ENCODE results near the gene MUC5AC. TPM values are rescaled to one million over a fixed set of nuclear protein-coding genes. Genes with fewer than 3 reads are reported as not detected.
"Not testable (repeated sequence)": the region's sequence is repeated elsewhere in the genome, so short reads cannot be mapped to it uniquely, and the experiment has no call there.

MUC5AC gene
- total RNA-seq, 1 donor from 2014 or later = not detected

- Mint-ChIP-seq H3K36me3 (ENCODE audit: low read depth) (no peaks in the 10 kb centered on the region), H3K27ac (no peak overlapping the region), H3K9me3 (no peaks in the 10 kb centered on the region), H3K4me1 (no peaks in the 10 kb centered on the region), H3K4me3 (no peak overlapping the region), H3K27me3 (no peaks in the 10 kb centered on the region)
- TF ChIP-seq, protein P1, sequence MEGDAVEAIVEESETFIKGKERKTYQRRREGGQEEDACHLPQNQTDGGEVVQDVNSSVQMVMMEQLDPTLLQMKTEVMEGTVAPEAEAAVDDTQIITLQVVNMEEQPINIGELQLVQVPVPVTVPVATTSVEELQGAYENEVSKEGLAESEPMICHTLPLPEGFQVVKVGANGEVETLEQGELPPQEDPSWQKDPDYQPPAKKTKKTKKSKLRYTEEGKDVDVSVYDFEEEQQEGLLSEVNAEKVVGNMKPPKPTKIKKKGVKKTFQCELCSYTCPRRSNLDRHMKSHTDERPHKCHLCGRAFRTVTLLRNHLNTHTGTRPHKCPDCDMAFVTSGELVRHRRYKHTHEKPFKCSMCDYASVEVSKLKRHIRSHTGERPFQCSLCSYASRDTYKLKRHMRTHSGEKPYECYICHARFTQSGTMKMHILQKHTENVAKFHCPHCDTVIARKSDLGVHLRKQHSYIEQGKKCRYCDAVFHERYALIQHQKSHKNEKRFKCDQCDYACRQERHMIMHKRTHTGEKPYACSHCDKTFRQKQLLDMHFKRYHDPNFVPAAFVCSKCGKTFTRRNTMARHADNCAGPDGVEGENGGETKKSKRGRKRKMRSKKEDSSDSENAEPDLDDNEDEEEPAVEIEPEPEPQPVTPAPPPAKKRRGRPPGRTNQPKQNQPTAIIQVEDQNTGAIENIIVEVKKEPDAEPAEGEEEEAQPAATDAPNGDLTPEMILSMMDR (IDR thresholded peaks at IDR 0.05) = no peak
- CTCF ChIA-PET = no interaction called here
- intact Hi-C loops (cut with micrococcal nuclease) = no loop called here
- no peak for ATAC-seq (ENCODE audit: low read depth)
- DNase-seq = peak; percentile 6
- POLR2A ChIA-PET = no interaction called here
Measured at GRCh38 chr11:1163321-1163910, 5.7 kb downstream of the MUC5AC start.

GRCh38 chr11:1163911-1164735, 6.4 kb downstream of the MUC5AC start:
- Mint-ChIP-seq H3K9me3 (no peaks in the 10 kb centered on the region), H3K4me3 (no peak overlapping the region), H3K4me1 (no peaks in the 10 kb centered on the region), H3K36me3 (ENCODE audit: low read depth) (no peaks in the 10 kb centered on the region), H3K27me3 (no peaks in the 10 kb centered on the region), H3K27ac (no peak overlapping the region)
- CTCF ChIA-PET = no interaction called here
- DNase-seq = peak; percentile 7
- POLR2A ChIA-PET = no interaction called here
- ATAC-seq (ENCODE audit: low read depth) = no peak
- TF ChIP-seq, protein P1 (IDR thresholded peaks at IDR 0.05) = no peak
- intact Hi-C loops (cut with micrococcal nuclease) = no loop called here

DNA sequence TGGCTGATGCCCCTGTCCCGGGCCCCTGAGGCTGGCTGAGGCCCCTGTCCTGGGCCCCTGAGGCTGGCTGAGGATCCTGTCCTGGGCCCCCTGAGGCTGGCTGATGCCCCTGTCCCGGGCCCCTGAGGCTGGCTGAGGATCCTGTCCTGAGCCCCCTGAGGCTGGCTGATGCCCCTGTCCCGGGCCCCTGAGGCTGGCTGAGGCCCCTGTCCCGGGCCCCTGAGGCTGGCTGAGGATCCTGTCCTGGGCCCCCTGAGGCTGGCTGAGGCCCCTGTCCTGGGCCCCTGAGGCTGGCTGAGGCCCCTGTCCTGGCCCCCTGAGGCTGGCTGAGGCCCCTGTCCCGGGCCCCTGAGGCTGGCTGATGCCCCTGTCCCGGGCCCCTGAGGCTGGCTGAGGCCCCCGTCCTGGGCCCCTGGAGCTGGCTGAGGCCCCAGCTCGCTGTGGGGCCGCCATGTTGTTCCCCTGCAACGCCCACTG, 7.1 kb downstream of the MUC5AC start:
- H3K36me3 Mint-ChIP-seq (ENCODE audit: low read depth); CTCF ChIA-PET; H3K4me3 Mint-ChIP-seq; H3K4me1 Mint-ChIP-seq; H3K27me3 Mint-ChIP-seq; H3K9me3 Mint-ChIP-seq; ATAC-seq (ENCODE audit: low read depth); H3K27ac Mint-ChIP-seq; DNase-seq; intact Hi-C loops (cut with micrococcal nuclease); POLR2A ChIA-PET: not testable (repeated sequence)

DNA sequence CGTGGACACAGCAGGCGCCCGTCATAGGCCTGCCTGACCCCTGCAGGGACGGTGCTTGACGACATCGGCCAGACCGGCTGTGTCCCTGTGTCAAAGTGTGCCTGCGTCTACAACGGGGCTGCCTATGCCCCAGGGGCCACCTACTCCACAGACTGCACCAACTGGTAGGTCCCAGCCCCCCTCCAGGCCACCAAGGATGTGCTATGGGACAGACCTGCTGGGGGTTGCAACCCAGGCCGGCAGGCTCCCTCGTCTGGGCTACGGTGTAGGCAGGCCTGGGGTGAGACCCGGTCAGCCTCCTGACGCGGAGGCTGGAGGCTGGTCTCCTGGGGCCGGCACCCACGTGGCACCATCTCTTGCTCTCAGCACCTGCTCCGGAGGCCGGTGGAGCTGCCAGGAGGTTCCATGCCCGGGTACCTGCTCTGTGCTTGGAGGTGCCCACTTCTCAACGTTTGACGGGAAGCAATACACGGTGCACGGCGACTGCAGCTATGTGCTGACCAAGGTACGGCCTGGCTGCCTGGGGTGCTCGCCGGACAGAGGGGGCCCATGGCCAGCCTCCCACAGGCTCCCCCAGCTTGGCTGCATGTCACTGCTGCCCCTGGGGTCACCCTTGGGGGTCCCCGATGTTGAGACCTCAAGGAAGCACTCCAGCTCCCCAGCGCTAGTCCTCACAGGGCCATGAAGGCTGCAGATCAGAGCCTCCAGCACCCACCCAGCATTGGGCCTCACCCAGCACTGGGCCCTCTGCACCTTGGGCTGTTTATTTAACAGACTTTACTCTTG, 7.7 kb downstream of the MUC5AC start:
- TF ChIP-seq, protein P1 (IDR thresholded peaks at IDR 0.05) = no peak
- CTCF ChIA-PET = no interaction called here
- POLR2A ChIA-PET = no interaction called here
- intact Hi-C loops (cut with micrococcal nuclease) = no loop called here
- Mint-ChIP-seq H3K27ac (no peak overlapping the region), H3K9me3 (no peaks in the 10 kb centered on the region), H3K4me1 (no peaks in the 10 kb centered on the region), H3K27me3 (no peaks in the 10 kb centered on the region), H3K4me3 (no peak overlapping the region), H3K36me3 (ENCODE audit: low read depth) (no peaks in the 10 kb centered on the region)
- ATAC-seq (ENCODE audit: low read depth) (no peak), DNase-seq (no peak)

- Mint-ChIP-seq H3K4me3 (no peak overlapping the region), H3K9me3 (peaks cover 4% of the 10 kb centered on the region), H3K4me1 (no peaks in the 10 kb centered on the region), H3K27me3 (no peaks in the 10 kb centered on the region), H3K36me3 (ENCODE audit: low read depth) (no peaks in the 10 kb centered on the region), H3K27ac (no peak overlapping the region)
- no peak for DNase-seq
- ATAC-seq (ENCODE audit: low read depth) = no peak
- TF ChIP-seq, protein P1 (IDR thresholded peaks at IDR 0.05) = no peak
- ChIA-PET CTCF (no interaction called here), POLR2A (no interaction called here)
- intact Hi-C loops (cut with micrococcal nuclease) = no loop called here
Measured at GRCh38 chr11:1167256-1167655, 9.5 kb downstream of the MUC5AC start.
